HG03378 (cell line): Measurements from ENCODE around the gene LGALS7B.
"Not testable (repeated sequence)": the region's sequence is repeated elsewhere in the genome, so short reads cannot be mapped to it uniquely, and the experiment has no call there.

Source experiments
- ATAC-seq: cut with Tn5 transposase; IDR thresholded peaks from one replicate; pipeline ENCODE4 v1.9.1; 2021; ENCODE audit warnings: mild to moderate bottlenecking, moderate library complexity; ENCODE audit not compliant: unreplicated experiment

Gene LGALS7B

GRCh38 chr19:38793671-38794070 lies 4.7 kb downstream of the LGALS7B start:
- no peak for ATAC-seq

DNA sequence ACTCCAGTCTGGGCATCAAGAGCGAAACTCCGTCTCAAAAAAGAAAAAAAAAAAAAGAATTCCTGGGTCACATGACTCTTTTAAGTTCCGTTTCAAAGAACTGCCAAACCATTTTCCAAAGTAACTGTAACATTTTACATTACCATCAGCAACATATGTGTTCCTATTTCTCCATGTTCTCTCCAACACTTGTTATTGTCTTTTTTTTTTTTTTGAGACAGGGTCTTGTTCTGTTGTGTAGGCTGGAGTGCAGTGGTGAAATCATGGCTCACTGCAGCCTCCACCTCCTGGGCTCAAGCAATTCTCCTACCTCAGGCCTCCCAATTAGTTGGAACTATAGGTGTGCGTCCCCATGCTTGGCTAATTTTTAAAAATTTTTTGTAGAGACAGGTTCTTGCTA lies 6.5 kb downstream of the LGALS7B start:
- ATAC-seq, result no peak

GRCh38 chr19:38796154-38796553 lies 7.2 kb downstream of the LGALS7B start:
- ATAC-seq, result no peak

GRCh38 chr19:38797781-38798180 lies 8.8 kb downstream of the LGALS7B start:
- ATAC-seq, result not testable (repeated sequence)

DNA sequence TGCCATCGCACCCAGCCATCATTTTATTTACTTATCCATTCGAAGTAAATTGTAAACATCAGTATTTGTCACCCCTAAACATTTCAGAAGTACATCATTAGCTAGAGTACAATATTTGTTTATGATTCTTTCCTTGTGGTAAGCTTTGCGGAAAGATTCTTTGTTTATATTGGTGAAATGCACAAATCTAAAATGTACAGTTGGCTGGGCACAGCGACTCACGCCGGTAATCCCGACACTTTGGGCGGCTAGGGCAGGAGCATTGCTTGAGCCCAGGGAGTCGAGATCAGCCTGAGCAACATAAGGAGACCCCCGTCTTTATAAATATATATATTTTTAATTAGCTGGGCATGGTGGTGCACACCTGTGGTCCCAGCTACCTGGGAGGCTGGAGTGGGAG lies 10.1 kb downstream of the LGALS7B start:
- ATAC-seq, result no peak

DNA sequence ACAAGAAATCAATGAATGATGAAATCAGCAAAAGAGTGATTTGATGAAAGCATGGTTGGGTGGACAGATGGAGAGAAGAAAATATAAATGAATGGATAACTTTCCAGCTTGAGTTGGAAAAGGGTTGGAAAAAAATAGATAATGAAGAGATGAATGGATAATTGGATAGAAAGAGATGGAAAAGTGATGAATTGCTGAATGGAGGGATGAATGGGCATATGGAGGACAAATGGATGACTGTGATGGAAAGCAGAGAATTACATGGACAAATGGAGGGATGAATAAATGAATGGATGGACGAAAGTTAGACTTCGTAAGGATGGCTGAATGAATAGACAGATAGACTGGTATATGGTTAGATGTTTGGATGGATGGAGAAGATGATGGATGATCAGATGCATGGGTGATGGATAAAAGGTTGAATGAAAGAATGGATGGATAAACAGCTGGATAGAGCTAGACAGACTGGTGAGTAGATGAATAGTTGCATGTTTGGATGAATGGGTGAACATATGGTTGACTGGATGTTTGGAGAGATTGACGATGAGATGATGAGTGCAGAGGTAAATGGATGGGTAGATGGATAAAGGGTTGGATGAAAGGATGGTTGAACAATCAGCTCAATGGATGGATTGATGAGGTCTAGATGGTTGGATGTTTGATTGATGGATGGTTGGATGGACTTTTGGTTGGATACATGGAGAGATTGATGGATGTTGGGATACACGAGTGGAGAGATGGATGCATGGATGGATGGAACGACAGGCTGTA lies 11.8 kb downstream of the LGALS7B start:
- no peak for ATAC-seq

DNA sequence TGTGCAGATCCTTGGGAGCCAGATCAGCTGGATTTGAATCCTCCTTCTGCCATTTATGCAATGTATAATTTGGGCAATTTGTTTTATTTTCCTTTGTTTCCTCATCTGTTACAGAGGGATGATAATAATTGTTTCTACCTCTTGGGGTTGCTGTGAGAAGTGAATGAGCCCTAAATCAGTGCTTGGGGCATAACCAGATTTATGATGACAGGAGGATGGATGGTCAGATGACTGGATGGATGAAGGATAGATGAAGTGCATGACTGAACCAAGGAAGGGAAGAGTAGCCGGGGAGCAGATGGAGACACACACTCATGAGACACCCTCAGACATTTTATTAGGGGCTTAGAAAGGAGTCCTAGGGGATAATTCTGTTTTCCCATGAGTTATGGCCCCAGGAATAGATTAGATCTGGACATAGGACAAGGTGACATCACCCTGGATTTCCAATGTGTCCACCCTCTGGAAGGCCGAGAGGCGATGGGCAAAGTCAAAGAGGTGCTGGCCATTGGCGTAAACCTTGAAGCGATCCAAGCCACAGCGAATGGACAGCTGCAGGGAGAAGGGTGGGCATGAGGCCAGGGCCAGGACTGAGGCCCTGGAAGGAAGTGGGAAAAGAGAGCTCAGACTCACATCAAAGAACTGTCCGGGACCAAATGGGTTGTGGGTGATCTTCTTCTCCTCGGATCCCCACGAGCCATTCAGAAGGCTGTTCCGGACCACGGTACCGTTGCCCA lies 12.5 kb downstream of the LGALS7B start:
- ATAC-seq, result no peak

GRCh38 chr19:38803543-38803942 lies 14.5 kb downstream of the LGALS7B start:
- ATAC-seq, result no peak

DNA sequence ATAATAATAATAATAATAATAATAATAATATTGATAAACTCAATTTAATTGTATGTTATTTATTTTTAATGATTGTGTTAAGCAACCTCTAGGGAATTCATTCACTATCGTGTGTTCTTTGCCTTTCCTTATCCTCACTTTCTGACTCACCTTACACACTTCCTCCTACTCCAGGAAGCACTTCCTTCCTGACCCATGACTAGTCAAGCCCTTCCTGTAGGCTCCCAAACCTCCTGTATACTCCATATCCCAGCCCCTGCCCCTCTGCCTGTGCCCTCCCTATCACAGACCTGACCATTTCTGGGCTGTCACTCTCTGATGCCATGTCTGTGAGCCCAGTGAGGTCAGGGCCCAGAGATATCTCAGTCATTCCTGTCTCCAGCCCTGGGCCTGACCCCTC lies 16.2 kb downstream of the LGALS7B start:
- ATAC-seq, result no peak

- no peak for ATAC-seq
Observed at GRCh38 chr19:38806371-38806770, 17.4 kb downstream of the LGALS7B start.

DNA sequence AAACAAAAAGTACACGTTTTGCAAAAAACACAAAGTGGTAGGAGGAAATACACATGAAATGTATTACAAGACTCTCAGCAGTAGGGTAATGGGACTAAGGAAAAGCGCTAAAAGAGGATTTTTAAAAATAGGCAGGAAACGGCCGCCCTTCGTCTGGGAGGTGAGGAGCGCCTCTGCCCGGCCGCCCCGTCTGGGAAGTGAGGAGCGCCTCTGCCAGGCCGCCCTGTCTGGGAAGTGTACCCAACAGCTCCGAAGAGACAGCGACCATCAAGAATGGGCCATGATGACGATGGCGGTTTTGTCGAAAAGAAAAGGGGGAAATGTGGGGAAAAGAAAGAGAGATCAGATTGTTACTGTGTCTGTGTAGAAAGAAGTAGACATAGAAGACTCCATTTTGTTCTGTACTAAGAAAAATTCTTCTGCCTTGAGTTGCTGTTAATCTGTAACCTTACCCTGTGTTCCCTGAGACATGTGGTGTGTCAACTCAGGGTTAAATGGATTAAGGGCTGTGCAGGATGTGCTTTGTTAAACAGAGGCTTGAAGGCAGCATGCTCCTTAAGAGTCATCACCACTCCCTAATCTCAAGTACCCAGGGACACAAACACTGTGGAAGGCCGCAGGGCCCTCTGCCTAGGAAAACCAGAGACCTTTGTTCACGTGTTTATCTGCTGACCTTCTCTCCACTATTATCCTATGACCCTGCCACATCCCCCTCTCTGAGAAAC lies 18.5 kb downstream of the LGALS7B start:
- not testable (repeated sequence) for ATAC-seq

DNA sequence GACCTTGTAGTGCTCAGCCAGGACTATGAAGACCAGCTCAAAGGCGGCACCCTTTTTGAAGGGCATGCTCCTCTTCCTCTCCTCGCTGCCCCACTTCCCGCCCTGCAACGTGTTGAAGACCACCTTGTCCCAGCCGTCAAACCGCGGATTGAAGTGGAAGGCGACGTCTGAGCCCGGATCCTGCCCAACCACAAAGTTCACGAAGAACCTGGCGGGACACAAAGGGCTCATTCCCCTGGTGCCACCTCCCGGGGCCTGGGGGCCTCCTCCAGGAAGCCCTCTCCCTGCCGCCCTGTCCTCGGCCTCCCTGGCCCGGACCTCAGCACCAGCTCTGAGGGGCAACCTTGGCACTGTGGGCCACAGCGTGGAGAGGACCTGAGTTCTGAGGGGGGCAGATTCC lies 19.7 kb downstream of the LGALS7B start:
- ATAC-seq, result no peak

DNA sequence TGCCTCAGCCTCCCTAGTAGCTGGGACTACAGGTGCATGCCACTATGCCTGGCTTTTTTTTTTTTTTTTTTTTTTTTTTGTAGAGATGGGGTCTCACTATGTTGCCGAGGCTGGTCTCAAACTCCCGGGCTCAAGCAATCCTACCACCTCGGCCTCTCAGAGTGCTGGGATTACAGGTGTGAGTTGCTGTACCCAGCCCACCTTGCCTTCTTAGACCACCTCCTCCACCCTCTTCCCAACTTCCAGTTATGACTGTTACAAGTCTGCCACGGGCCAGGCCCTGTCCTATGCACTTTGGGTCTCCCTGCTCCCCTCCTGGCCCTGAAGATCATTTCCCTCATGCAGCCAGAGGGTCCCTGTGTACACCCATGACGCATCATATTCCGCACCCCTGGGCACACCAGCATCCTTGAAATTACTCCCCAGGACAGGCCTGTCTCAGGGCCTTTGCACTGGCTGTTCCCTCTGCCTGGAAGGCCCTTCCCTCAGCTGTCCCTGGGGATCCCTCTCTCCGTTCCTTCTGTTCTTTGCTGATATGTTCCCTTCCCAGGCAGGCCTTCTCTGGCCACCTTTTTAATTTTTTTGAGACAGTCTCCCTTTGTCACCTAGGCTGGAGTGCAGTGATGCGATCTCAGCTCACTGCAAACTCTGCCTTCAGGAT lies 20.7 kb downstream of the LGALS7B start:
- no peak for ATAC-seq

- no peak for ATAC-seq
Observed at GRCh38 chr19:38812009-38812840, 23.2 kb downstream of the LGALS7B start.

GRCh38 chr19:38812841-38813320 lies 23.9 kb downstream of the LGALS7B start, which contains the start of gene LGALS4:
TSS of gene LGALS4 (minus strand) at chr19:38812945. CDS start at chr19:38812886, 59 bp downstream.
- no peak for ATAC-seq

GRCh38 chr19:38813323-38813722 lies 24.3 kb downstream of the LGALS7B start:
- ATAC-seq, result no peak

GRCh38 chr19:38813932-38814331 lies 24.9 kb downstream of the LGALS7B start:
- ATAC-seq, result not testable (repeated sequence)

DNA sequence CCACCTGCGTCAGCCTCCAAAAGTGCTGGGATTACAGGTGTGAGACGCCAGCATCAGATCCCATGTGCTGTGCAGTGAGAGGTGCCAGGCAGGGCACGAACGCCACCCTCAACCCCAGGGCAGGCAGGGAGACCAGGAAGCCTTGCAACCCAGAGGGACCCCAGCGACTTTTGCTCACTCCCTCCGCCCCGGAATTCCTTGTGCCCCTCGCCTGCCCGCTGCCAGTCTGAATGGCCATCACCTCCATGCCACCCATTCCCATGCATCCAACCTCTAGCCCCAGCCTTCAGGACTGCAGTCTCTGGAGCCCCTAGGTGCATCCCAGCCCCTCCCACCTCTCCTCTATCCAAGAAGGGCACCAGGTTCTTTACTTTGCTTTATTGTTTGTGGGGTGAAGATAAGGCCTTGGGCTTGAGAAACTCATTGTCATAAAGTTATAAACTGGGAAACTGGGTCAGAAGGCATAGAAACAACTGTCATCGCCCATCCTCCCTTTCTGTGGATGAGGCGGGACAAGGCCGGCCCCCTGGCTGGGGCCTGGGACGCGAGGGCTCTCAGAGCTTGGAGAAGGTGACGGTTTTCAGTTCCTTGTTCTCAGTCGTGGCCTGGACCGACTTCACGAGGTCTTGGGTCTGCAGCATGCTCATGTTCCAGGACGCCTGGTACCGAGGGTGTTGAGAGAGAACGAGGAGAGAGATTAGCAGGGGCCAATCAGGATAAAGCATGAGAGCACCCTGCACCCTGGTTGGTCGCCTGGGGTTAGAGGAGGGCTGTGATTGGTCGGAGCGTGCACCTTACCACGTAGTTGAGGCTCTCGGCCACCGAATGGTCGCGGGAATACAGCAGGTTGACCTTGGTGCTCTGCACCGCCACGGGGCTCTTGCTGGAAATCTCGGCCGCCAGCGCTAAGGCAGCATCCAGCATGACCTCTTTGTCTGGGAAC lies 26.3 kb downstream of the LGALS7B start:
- ATAC-seq, result no peak
